Fibroblast of peridontal ligament (primary cell): ENCODE measurements around the gene TIMM21.

Source experiments
- DNase-seq: peaks from one replicate; pipeline ENCODE4 v3.0.0-alpha.2; 2010; ENCODE audit errors: extremely low read depth

Gene TIMM21

DNA sequence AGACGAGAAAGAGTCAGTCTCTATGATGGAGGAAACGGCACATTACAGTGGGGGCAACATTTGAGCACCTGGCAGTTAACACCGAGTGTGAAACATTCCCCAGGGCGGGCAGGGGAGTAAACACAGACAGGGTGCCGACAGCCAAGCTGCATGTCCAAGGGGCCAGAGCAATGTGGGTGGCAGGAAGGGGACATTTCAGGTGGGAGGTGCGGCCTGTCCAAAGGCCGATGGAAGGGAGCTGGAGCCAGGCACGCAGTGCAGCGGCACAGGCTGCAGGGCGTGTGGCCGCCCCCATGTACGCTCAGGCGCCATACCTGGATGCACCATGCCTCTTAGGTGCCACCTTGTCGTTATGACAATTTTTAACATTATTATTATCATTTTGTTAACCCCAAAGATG, 43.3 kb downstream of the TIMM21 start:
- no peak for DNase-seq

DNA sequence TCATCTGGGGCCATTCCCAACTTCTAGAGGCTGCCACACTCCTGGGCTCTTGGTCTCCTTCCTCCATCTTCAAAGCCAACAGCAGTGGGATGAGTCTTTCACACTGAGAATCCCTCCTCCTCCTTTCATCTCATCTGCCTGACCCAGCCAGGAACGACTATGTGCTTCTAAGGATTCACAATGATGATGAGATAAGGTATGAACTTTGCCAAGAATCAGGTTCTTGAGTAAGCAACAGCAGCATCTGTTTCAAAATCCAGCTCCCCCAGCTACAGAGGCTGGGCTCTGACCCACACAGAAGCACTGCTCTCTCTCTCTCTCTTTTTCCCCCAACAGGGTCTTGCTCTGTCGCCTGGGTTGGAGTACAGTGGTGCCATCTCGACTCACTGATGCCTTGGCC, 46.4 kb downstream of the TIMM21 start:
- no peak for DNase-seq

DNA sequence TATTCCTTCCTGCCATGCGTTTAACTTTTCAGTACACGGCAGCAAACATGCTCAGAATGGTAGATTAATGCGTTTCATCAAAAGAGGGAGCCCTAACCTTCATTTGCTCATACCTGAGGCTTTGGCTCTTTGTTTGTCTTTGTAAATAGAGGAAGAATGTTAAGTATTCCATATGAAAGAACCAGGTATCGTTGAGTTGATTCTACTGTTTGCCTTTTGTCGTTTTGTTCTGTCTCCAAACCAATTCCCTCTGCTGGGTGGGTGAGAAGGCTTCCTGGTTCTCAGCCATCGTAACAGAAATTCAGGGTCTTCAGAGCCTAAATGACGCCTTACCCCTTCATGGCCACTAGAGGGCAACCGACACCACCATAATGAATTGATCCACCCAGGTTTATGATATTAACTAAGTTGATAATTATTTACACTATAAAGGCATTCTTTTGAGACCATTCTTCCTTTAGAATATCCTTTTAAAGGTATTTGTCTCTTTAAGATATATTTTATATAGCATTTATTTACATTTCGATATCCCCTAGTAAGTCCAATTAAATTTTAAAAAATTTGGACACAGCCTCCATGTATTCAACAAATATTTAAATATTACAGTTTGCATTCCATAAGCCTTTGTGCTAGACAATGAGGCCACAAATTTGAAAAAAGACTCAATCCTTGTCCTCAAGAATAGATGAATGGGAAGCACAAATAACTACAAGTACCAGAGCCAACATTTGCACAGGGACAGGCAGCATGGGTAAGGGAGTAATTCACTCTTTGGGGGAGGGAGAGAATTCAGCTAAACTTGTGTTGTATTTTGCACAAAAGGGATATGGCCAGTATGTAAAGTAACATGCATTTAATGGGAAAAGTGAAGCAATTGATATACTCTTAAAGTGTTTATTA, 48.1 kb downstream of the TIMM21 start:
- peak; percentile 69 for DNase-seq

DNA sequence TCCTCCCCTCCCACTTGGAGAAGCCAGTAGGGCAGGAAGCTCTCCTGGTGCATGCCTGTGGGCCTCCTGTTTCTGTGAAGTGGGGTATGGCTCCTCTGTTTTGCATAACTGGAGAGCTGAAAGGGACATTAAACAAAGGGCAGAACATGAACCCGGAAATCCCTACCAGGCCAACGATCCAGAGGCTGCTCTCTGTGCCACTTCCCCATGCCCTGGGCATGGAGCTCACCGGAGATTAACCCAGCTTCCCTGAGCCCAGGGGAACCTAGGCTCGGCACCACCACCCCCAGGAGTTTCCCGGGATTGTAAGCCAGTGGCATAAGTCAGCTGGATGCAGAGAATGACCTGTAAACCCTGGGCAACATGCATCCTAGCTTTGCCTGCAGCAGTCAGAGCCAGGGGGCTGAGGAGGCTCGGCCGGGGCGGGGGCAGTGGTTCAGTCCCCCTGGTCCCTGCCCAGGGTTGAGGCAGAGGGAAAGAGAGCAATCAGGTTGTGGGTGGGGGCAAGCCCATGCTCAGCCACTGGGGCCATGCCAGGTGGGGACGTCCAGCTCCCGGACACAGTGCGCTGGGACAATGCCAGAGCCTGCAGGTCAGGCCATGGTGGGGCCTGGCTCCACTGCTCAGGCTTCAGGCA, 49.5 kb downstream of the TIMM21 start:
- DNase-seq: no peak

DNA sequence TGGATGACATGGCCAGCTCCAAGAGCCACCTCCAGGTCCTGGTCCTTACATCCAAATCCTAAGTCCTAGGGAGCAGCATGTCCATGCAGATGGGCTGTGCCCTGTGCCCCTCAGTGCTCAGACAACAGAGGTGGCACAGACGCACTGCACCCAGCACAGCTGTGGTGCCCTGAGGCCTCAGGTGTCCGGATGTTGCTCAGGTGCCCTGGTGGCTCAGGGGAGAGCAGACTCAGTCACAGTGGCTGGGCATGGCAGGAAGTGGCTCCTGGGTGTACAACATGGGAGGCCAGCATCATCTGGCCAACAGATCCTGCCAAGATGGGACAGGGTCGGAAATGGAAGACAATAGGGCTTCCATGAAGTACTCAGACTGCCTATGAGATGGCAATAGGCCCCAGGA, 50.1 kb downstream of the TIMM21 start:
- no peak for DNase-seq

DNA sequence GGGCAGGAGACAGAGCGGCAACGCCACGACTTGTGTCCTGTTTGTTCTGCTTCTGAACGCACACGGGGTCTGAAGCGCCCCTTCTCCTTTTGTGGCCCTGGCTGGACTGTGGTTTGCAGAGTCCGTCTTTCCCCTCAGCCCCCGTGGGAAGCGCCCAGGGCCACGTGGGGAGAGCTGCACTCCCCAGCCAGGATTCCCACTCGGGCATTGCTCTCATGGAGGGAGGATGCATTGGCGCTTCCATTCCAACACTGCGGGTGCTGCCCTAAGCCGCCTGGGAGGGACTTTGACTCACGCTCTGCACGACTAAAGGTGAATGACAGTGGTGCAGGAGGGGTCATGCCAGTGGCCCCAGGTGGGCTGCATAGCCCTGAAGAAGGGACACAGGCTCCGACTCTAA, 52.5 kb downstream of the TIMM21 start:
- DNase-seq: no peak

DNA sequence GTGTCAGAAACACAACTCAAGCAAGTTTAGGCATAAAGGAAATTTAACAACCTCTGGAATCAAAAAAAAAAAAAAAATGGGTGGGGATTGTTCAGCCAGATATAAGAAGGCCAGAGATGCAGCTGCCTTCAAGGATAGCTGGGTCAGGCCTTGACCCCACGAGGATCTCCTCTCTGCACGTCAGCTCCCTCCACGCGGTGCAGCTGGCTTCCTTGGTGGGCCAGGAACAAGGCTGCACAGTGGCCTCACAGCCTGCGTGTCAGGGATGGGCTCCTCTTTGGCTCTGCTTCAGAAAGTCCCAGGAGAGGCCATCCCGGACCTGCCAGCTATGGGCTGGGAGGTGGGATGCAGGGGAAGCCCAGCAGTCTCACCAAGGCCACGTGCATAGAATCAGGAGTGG, 55.5 kb downstream of the TIMM21 start:
- no peak for DNase-seq

DNA sequence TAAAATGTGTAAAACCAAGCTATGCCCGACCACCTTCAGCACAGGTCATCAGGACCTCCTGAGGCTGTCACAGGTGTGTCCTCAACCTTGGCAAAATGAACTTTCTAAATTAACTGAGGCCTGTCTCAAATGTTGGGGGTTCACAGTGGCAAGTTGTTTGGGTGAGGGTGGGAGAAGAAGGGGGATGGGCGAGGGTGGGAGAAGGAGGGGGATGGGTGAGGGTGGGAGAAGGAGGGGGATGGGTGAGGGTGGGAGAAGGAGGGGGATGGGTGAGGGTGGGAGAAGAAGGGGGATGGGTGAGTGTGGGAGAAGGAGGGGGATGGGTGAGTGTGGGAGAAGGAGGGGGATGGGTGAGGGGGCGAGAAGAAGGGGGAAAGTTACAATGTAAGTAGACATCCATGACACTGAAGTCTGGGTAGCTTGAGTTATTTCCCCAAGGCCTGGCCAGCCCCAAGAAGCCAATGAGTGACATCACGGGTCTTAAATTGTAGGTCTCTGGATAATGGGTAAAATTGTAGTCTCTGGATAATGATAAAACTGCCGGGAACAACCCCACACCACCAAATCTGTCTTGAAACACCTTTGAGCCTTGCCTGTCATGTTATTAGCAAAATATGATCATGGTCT, 56.3 kb downstream of the TIMM21 start:
- no peak for DNase-seq
